B cell (primary cell): ENCODE data around the gene SUGP2.

Source experiments
- EZH2 ChIP-seq: IDR thresholded peaks from 2 replicates; pipeline ENCODE4 v1.6.1; 2012; ENCODE audit warnings: borderline replicate concordance, low read depth, mild to moderate bottlenecking, moderate library complexity, low read length; ENCODE audit not compliant: insufficient read depth, poor library complexity, severe bottlenecking
- TF ChIP-seq, protein P1 (sequence below): fragments of 200-600 bp; IDR thresholded peaks from one replicate; pipeline ENCODE4 v1.8.0; 2022; ENCODE audit warnings: antibody characterized with exemption, mild to moderate bottlenecking

DNA sequence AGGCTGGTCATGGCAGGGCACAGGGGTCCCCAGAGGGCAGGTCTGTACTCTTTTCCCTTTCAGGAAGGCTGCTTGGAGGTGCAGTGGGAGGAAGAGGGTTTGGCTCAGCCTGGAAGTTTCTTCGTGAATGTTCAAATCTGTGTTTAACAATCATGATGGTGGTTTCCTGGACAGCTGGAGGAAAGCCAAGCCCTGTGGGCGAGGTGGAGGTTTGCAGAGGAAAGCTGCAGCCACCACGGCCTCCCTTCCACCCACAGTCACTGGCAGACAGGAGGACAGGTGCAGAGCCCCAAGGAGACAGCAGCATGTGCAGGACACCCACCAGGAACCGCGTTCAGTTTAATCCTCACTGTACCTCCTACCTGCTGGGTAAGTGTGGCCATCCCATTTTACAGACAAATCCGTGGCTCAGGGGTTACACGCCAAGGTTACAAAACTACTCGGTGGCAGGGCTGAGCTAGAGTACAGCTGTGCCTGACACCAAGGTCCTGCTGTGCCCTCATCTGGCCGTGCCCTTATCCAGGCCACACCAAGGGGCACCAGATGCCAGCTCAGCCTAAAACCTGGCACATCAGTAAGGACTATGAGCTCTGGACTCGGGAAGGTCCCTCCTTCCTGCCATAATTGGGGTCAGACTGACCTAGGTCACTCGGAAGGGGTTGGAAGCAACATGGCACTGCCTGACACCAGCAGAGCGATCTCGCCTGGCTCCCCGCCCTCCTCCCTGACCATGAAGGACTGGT, 34.1 kb downstream of the SUGP2 start:
- TF ChIP-seq, protein P1, sequence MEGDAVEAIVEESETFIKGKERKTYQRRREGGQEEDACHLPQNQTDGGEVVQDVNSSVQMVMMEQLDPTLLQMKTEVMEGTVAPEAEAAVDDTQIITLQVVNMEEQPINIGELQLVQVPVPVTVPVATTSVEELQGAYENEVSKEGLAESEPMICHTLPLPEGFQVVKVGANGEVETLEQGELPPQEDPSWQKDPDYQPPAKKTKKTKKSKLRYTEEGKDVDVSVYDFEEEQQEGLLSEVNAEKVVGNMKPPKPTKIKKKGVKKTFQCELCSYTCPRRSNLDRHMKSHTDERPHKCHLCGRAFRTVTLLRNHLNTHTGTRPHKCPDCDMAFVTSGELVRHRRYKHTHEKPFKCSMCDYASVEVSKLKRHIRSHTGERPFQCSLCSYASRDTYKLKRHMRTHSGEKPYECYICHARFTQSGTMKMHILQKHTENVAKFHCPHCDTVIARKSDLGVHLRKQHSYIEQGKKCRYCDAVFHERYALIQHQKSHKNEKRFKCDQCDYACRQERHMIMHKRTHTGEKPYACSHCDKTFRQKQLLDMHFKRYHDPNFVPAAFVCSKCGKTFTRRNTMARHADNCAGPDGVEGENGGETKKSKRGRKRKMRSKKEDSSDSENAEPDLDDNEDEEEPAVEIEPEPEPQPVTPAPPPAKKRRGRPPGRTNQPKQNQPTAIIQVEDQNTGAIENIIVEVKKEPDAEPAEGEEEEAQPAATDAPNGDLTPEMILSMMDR: no peak
- no peak for TF ChIP-seq EZH2
